ENCODE measurements around the gene H19.

H19 gene

GRCh38 chr11:2004466-2004865 is 6.8 kb upstream of the H19 start (continued):
- no peak for TF ChIP-seq ZNF175 (tag by site-specific recombination; IDR thresholded peaks at IDR 0.05)
- no peak for TF ChIP-seq ZNF530 (tag by site-specific recombination; IDR thresholded peaks at IDR 0.05; ENCODE audit: low read depth)
- no peak for TF ChIP-seq GLIS2 (tag by site-specific recombination; IDR thresholded peaks at IDR 0.05)
- no peak for TF ChIP-seq ZNF548 (tag by site-specific recombination; IDR thresholded peaks at IDR 0.05)

- ChIA-PET POLR2A (no interaction called here), CTCF (interaction anchor here (0.9 to 4.9 kb wide), 5 partner anchors 125 to 350 kb away, joined by 4 to 50 read pairs (median 26); no protein-coding TSS in a partner anchor)
- H3K36me3 ChIP-seq (ENCODE audit: control insufficient read depth in 2 of 2, insufficient read depth in 1 of 2, low read length in 2 of 2): no peaks in the 10 kb centered on the region
- H3K27ac ChIP-seq (ENCODE audit: extremely low read depth, low read depth, low read length): no peak overlapping the region
- H3K4me1 ChIP-seq (ENCODE audit: control insufficient read depth, insufficient read depth, low read length): no peaks in the 10 kb centered on the region
- TF ChIP-seq ZNF768 (tag by site-specific recombination; IDR thresholded peaks at IDR 0.05) (no peak), PATZ1 (tag by site-specific recombination; IDR thresholded peaks at IDR 0.05) (no peak), ZBTB11 (tag by site-specific recombination; conservative IDR thresholded peaks at IDR 0.05; ENCODE audit: low read depth) (no peak), ZNF266 (tag by site-specific recombination; IDR thresholded peaks at IDR 0.05; ENCODE audit: low read depth) (no peak), ZNF701 (tag by site-specific recombination; IDR thresholded peaks at IDR 0.05) (no peak), ZNF19 (tag by site-specific recombination; IDR thresholded peaks at IDR 0.05; ENCODE audit: low read depth) (no peak), GLIS2 (tag by site-specific recombination; IDR thresholded peaks at IDR 0.05) (no peak), ZNF174 (tag by site-specific recombination; IDR thresholded peaks at IDR 0.05) (no peak), ZNF211 (tag by site-specific recombination; IDR thresholded peaks at IDR 0.05; ENCODE audit: low read depth) (no peak), ZNF639 (tag by site-specific recombination; IDR thresholded peaks at IDR 0.05) (no peak), ZNF585B (tag by site-specific recombination; IDR thresholded peaks at IDR 0.05) (no peak), ZNF645 (tag by site-specific recombination; IDR thresholded peaks at IDR 0.05) (no peak)
- H3K9me3 ChIP-seq (ENCODE audit: control insufficient read depth, insufficient read depth, low read depth, low read length): no peaks in the 10 kb centered on the region
- H3K4me3 ChIP-seq (ENCODE audit: low read depth, low read length): no peak overlapping the region
Observed at GRCh38 chr11:2002807-2003206, 5.2 kb upstream of the H19 start.
